IPS-NIHi7 (cell line): ENCODE results near the gene GRN.
A peak's percentile ranks its signal among the peaks of the same experiment; 100 is the strongest.
"Not testable (repeated sequence)": the region's sequence is repeated elsewhere in the genome, so short reads cannot be mapped to it uniquely, and the experiment has no call there.

Experiments
- DNase-seq: peaks from one replicate; pipeline ENCODE4 v3.0.0; 2012; ENCODE audit warnings: mixed read lengths; ENCODE audit errors: extremely low spot score

GRN gene

DNA sequence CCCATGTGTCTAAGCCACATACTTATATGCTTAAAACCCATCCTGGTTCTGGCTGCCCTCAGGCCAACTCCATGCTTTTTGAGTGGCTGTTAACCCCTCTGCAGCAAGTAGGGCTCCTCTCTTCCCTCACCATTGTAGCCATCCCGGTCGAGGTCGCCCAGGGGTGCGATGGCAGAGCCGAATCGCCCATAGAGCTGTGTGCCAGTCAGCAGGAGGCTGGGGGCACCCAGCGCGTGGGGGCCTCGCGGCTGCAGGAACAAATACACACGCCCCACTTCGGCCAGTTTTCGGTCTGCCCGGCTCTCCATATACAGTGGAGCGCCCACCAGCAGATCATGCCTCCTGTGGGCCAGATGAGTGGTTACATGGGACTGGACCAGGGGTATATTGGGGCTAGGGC lies 38.3 kb downstream of the GRN start:
- DNase-seq, result no peak

DNA sequence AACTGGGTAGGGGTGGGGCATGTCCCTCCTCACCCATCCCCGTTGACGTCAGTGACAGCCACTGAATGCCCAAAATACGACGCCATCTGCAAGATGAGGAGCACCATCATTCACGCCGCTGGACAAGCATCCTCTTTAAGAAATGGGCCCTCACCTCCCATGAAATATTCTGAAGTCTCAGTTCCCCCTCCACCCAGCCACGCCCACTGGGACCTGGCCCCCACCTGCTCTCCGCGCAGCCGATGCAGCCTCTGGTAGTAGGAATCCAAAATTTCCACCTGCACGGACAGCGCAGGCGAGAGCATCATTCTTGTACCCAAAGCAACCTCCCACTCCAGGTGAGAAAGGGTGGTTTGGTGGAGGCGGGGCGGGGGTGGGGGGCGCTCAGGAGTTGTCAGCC lies 38.8 kb downstream of the GRN start:
- DNase-seq, result no peak

DNA sequence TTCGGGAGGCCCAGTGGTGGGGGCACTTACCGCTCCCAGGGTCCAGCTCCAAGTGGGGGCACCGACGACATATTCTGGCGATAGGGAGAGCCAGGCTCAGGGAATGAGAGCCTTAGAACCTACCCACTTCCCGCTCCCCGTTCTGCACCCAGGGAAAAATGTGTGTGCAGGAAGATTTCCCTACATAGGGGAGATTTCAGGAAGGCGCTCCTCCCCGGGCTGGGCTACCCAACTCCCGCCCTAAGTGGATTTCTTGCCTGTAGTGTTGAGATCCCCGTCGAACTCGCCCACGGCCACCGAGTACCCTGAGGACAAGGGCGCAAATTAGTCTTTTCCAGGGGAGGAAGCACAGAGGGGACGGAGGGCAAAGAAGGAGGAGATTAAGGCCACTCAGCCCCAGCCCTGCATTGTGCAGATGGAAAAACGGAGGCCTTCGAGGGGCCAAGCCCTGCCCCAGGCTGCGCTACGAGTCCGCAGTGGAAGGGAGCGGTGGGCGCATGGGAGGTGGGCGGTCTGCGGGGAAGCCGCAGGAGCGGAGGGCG lies 39.2 kb downstream of the GRN start:
- no peak for DNase-seq

DNA sequence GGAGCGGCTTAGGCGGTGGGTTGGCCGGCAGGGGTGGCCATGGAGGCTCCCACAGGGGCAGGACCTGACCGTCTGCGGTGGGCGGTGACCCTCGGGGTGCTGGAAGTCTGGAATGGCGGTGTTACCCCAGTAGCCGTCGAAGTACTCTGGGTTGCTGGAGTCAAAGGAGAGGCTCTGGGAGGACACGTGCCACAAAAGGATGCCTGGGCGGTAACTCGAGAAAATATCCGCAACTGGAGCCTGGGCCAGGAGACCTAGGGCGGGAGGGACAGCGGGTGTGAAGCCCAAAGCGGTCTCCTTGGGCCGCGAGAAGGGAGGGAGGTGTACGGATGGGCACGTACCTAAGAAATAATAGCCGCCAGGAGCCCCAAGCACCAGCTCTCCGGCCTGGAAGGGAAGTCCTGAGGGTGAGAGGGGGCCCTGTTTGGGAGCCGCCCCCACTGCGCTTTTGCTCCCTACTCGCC lies 39.8 kb downstream of the GRN start:
- peak; percentile 34 for DNase-seq

DNA sequence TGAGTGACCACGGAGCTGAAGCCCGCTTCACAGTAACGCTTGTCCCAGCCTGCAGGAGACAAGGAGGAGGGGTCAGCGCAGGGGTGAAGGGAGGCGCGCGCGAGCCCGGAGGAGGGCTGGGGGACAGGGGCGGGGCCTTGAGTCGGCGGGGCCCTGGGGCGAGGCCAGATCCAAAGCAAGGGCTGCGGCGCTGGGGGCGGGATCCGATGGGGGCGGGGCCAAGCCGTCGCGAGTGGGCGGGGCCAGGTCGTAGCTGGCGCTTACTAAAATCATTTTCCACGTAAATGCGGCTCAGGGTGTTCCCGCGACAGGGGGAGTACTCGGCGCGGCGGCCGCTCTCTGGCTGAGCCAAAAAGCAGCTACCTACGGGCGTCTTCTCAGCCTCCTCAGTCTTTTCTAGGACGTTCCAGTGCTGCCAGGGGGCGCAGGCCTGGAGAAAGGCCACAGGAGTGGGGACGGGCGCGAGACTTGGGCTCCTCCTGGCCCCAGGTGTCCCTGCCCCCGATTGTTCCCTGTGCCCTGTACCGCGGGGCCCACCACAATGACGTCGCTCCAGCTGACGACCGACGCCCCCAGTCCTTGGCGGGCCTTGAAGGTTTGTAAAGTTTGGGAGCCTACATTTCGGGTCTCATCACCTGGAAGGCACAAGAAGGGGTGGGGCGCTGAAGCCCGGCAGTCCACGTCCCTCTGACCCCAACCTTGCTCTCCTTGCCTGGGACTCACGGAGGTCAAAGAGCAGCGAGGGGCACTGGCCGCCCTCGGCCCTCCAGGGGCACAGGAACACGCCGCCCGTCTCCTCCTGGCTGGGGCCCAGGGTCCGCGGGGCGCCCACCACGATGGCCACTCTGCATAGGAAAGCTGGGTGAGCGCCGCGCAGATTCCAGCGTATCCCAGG lies 40.4 kb downstream of the GRN start:
- DNase-seq, result peak; percentile 95

DNA sequence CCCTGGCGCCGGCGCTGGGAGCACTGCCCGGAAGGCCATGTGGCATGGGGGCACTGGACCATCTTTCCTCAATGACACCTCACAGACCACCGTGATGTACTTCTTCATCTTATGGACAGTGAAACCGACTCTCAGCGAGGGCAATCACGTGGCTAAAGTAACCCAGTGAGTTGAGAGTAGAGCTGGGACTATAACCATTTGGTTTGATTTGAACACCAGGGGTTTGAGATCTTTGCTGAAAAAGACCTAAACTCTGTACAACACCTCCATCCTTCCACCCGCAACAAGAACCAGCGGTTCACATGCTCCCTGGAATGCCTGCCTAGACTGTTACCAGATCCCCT lies 41.1 kb downstream of the GRN start:
- no peak for DNase-seq

DNA sequence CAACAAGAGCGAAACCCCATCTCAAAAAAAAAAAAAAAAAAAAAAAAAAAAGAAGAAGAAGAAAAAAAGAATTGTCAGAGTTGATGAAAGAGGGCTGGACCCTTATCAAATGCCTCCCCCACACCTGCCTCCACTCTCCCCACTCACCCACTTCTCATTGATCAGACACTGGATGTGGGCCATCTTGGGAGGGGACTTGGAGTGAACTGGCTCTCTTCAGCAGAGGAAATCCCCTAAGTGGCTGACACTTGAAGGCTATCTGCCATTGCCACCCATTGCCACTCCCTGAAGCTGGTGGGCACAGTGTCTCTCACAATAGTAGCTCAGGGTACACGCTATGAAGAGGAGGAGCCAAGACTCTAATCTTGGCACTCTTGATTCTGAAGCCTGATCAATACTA lies 42.7 kb downstream of the GRN start:
- DNase-seq, result no peak

DNA sequence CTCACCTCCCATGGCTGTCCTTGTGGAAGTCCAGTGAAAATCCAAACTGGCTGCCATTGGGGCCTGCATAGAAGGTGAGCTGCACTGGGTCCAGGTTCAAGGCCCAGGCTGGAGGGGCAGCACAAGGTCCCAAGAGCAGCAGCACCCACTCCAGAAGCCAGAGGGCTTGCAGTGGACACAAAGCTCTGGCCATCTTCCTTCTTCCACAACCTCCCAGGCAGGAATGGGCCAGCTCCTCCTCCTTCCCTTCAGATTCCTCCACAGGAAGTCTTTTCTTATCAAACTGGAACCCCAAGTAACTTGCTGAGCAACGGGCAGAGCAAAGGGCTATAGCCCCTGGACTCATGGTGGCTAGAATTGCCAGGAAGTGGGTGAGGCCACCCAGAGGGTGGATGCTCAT lies 44.2 kb downstream of the GRN start, which contains the start of gene ITGA2B:
Gene ITGA2B, minus strand, starts transcription at position 369 of the 400 bp plus-strand sequence. Its CDS starts 176 bp downstream, at position 193.
- no peak for DNase-seq

DNA sequence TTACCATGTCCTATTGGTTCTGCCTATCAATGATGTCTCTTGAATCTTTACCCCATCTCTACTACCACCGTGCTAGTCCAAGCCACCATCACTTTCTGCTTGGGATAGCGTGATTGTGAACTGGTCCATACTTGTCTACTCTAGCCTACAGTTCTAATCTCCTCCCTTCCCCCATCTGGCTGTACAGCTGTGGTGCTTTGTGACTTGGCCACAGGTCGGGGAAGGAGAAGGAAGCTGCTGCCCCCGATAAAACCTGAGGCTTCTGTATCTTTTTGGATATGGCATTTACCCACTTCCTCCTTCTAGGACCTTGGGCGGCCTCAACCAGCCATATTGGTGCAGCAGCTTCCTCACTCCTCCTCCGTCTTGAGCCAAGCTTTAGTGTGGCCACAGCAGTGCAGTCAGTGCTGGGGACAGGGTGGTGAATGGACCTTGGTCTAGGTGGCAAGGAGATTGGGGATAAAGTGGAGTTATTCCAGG lies 44.7 kb downstream of the GRN start:
- DNase-seq, result no peak

DNA sequence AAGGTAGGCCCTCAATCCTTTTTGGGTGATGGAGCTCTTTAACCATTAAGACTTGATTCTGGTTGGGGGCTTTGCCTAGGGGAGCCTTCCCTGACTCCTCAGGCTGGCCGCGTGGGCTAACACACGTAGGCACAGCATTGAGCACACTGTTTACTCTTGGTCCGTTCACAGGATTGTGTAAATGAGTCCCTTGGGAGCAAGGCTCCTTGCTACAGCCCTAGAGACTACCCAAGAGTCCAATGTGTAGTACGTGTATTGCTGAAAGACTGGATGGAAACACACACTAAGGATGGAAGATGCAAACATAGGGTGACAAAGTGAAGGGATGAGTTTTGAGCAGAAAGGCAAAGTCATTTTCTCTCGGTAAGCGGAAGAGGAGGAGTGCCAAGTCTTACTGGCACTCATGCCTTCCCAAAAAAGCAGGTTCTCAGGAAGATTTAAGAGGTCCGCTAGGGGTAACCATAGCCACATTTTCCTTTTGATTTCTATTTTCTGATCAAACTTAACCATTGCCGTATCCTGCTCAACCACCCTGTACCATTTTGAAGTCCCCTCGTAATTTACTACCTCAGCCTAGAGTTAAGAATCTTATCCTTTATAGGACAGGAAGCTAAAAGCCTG lies 45.3 kb downstream of the GRN start:
- no peak for DNase-seq

DNA sequence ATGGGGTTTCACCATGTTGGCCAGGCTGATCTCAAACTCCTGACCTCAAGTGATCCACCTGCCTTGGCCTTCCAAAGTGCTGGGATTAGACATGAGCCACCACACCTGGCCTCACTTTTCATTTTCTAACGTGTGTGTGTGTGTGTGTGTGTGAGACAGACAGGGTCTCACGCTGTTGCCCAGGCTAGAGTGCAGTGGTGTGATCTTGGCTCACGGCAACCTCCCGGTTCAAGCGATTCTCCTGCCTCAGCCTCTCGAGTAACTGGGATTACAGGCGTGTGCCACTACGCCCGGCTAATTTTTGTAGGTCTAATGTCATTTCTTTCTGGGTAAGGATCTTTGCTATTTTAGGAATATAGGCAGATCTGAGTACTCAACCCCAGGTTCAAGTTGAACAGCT lies 49.0 kb downstream of the GRN start:
- not testable (repeated sequence) for DNase-seq

DNA sequence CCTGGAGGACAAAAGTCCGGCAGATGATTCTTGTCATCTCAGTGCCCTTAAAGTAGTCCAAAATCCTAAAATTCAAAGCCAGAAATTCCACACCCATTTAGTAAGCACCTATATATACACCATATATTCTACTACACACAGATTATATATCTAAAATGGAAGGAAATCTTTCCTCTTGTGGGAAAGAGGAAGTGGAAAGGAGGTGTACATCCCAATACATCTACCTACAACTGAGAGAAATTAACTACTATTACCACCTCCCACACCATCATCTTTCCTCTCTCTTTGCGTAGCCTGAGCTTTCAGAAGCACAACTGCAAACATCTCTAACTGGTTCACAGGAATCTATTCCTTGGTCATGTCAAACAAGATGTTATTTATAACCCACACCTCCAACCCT lies 49.7 kb downstream of the GRN start:
- DNase-seq, result no peak

DNA sequence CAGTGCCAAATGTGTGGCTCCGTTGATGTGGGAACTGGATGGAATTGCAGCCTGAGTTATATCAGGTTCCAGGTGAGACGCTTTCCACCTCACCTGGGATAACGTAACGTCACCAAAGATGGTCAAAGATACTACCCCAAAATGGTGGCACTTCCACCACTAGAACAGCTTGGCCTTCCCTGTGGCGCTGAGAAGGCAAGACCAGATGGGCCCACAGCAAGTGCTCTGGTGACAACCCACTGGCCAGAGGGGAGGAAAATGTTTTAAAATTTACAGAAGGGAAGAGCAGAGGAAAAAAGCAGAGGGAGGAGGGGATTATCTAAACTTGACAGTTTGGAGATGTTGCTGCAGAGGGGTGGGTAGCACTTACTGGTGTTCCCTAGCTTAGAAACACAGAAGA lies 51.8 kb downstream of the GRN start:
- DNase-seq, result peak; percentile 1

DNA sequence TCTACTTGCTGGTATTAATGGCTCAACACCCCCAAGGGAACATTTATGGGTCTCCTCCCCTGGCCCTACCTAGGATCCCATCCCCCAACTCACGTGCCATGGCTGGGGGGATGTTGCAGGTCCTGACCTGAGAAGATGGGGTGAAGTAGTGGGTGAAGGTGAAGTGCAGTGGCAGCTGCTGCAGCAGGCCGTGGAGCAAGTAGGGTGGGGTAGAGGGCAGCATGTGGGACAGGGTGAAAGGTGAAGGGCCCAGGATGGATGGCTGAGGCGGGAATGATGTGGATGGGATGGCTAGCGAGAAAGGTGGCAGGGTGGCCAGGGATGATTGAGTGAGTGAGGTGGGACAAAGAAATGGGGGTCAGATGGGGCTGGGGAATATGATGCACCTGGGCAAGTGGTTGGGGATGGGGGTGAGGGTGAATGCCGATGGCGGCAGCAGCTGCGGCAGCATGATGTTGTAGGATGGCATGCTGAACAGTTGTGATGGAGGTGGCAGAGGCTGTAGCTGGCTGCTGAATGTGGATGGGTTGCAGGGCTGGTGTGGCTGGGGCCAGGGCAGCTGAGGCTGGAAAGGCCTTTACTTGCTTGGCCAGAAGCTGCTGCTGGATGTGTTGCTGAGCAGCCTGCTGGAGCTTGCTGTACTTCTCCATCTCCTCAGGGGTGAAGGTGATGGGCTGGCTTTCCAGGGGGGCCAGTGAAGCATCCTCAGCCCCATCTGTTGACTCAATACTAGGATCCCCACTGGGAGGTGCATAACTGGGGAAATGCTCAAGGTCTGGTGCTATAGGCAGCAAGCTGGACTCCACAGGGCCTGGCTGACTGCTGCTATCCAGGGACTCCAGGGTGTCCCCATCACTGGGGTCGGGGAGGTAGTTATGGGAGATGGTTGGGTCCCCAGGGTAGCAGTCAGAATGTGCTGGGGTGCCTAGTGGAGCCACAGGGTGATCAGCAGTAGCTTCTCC lies 52.7 kb downstream of the GRN start:
- peak; percentile 4 for DNase-seq

DNA sequence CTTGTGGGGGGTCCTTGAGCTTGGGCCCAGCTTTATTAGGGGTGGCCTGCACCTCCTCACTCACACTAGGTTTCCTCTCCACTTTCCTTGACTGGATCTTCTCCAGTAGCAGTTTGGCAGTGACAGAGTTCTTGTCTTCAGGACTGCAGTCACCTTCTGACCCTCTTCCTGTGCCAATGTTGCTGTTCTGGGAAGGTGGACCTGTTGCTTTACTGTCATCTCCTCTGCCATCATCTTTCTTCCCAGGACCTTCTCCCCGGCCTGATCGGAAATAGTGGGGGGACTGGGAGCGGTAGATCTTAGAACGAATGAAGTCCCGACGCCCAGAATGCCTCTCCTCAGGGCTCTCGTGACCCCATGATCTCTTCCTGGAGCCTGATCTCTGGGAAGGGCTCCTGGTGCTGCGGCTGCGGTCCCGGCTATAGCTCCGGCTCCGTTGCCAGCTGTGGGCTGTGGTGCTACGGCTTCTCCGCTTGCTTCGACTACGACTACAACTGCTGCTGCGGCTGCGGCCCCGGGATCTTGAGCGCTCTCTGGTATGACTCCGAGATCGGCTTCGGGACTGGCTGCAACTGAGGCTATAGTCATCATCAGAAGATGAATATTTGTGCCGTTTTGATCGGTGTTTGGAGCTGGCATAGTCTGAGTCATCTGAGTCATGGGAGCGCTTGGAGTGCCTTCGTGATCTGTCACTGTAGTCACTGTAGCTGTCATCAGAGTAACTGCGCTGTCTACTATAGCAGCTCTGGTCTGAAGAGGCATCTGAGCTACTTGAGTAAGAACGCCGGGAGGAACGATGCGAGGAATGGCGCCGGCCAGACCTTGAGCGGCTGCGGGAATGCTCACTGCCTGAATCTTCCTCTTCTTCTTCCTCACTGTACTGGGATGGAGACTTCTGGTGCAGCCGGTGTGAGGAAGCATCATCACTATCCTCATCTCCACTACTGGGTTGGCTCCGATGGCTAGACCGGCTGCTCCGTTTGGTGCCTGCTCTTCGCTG lies 53.9 kb downstream of the GRN start:
- DNase-seq, result no peak

DNA sequence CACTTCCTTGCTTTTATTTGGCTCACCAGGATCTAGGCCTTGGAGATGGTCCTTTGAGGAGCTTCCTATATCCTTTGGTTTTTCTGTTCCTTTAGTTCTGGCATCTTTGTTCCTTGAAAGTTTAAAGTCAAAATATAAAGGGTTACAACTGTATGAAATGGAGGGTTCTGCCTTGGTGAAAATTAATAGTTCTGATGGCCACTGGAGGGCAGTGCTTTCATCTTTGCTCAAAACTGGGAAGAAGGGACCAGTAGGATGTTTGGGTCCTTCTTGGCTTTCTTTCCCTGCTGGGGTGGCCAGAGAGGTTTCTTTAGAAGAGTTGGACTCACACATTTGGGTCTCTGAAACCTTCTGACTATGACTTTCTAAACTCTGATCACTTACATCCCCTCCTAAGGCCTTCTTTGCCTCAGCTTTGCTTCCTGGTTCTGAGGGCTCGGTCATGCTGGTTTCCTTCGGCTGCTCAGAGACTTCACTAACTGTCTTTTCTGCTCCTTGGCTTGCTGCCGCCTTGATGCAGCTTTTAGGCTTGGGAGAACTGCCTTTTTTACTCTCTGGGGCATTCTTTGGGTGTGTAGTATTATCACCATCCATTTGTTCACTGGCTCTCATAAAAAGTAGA lies 55.2 kb downstream of the GRN start:
- DNase-seq, result peak; percentile 40
